HG03432 (cell line): ENCODE measurements around the gene ARHGAP15.

ENCODE experiments used
- ATAC-seq: cut with Tn5 transposase; IDR thresholded peaks from one replicate; pipeline ENCODE4 v1.9.1; 2021; ENCODE audit warnings: mild to moderate bottlenecking, moderate library complexity; ENCODE audit not compliant: unreplicated experiment

The ARHGAP15 gene

GRCh38 chr2:143440411-143441012 lies 311.3 kb downstream of the ARHGAP15 start:
- no peak for ATAC-seq

- ATAC-seq: no peak
Measured at GRCh38 chr2:143442193-143442592, 313.0 kb downstream of the ARHGAP15 start.

- ATAC-seq: peak; percentile 84
Measured at GRCh38 chr2:143451642-143452281, 322.5 kb downstream of the ARHGAP15 start.

- ATAC-seq: peak; percentile 79
Measured at GRCh38 chr2:143452817-143453451, 323.7 kb downstream of the ARHGAP15 start.

- ATAC-seq: no peak
Measured at GRCh38 chr2:143453981-143454511, 324.8 kb downstream of the ARHGAP15 start.

- ATAC-seq: no peak
Measured at GRCh38 chr2:143455317-143455716, 326.1 kb downstream of the ARHGAP15 start.

- no peak for ATAC-seq
Measured at GRCh38 chr2:143458258-143459190, 329.3 kb downstream of the ARHGAP15 start.

GRCh38 chr2:143460382-143460781 lies 331.2 kb downstream of the ARHGAP15 start:
- ATAC-seq: no peak

- peak; percentile 75 for ATAC-seq
Measured at GRCh38 chr2:143463719-143464118, 334.5 kb downstream of the ARHGAP15 start.

- no peak for ATAC-seq
Measured at GRCh38 chr2:143466391-143466790, 337.2 kb downstream of the ARHGAP15 start.

GRCh38 chr2:143467011-143467410 lies 337.8 kb downstream of the ARHGAP15 start:
- ATAC-seq: no peak

GRCh38 chr2:143468341-143468888 lies 339.2 kb downstream of the ARHGAP15 start:
- peak; percentile 81 for ATAC-seq

- ATAC-seq: no peak
Measured at GRCh38 chr2:143469323-143469722, 340.1 kb downstream of the ARHGAP15 start.

- ATAC-seq: no peak
Measured at GRCh38 chr2:143471550-143471949, 342.3 kb downstream of the ARHGAP15 start.

GRCh38 chr2:143473216-143473615 lies 344.0 kb downstream of the ARHGAP15 start:
- no peak for ATAC-seq

- ATAC-seq: no peak
Measured at GRCh38 chr2:143473820-143474219, 344.6 kb downstream of the ARHGAP15 start.

GRCh38 chr2:143474586-143474985 lies 345.4 kb downstream of the ARHGAP15 start:
- no peak for ATAC-seq

- ATAC-seq: no peak
Measured at GRCh38 chr2:143475041-143475776, 346.0 kb downstream of the ARHGAP15 start.

- no peak for ATAC-seq
Measured at GRCh38 chr2:143476336-143477087, 347.3 kb downstream of the ARHGAP15 start.
